Mononuclear cell (primary cell): Measurements from ENCODE around the gene LYRM1. TPM values are rescaled to one million over a fixed set of nuclear protein-coding genes. Genes with fewer than 3 reads are reported as not detected.
"Not testable (repeated sequence)": the region's sequence is repeated elsewhere in the genome, so short reads cannot be mapped to it uniquely, and the experiment has no call there.

ENCODE experiments used
- H3K27me3 ChIP-seq: 2 replicates; pipeline ENCODE4 v1.6.0; 2011; ENCODE audit warnings: low read length, control low read depth; ENCODE audit not compliant: insufficient read depth
- H3K4me1 ChIP-seq: 2 replicates; pipeline ENCODE4 v1.5.1; 2011; ENCODE audit warnings: mild to moderate bottlenecking, low read length, control low read depth; ENCODE audit not compliant: insufficient read depth
- H3K4me3 ChIP-seq: 2 replicates; pipeline ENCODE4 v1.5.1; 2011; ENCODE audit warnings: mild to moderate bottlenecking, low read length, moderate library complexity
- H3K9me3 ChIP-seq: 2 replicates; pipeline ENCODE4 v1.5.1; 2011; ENCODE audit warnings: low read depth, mild to moderate bottlenecking, control low read depth, low read length
- total RNA-seq: library from RNA; depleted of rRNA; stranded (reverse); fragments of >200 nt; gene quantifications from one replicate; pipeline ENCODE4 v1.2.3, GENCODE V29; 2012

The LYRM1 gene
- total RNA-seq, 1 donor, result 22.7 TPM

- not testable (repeated sequence) for H3K4me3 ChIP-seq, H3K9me3 ChIP-seq, H3K27me3 ChIP-seq, H3K4me1 ChIP-seq
These were observed 29.2 kb downstream of the LYRM1 start for GRCh38 chr16:20929676-20930364.

DNA sequence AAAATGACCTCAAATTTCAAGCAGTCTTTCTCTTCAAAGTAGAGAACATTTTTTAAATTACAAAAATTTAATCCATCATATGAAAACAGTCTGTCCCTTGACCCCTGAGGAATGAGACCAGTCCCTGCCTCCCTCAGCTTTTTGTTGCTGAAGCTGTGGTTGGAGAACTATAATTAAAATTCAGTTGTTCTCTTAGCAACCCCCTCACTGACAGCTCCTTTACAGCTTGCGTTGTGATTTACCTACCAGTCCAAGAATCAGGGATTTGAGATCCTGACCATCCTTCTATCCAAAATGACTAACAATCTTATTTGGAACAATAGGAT, 29.8 kb downstream of the LYRM1 start:
- no peaks in the 10 kb centered on the region for H3K4me1 ChIP-seq
- H3K4me3 ChIP-seq, result no peak overlapping the region
- no peaks in the 10 kb centered on the region for H3K27me3 ChIP-seq
- H3K9me3 ChIP-seq, result no peaks in the 10 kb centered on the region

GRCh38 chr16:20931066-20931600, 30.6 kb downstream of the LYRM1 start:
- no peaks in the 10 kb centered on the region for H3K9me3 ChIP-seq
- H3K4me1 ChIP-seq, result no peaks in the 10 kb centered on the region
- no peak overlapping the region for H3K4me3 ChIP-seq
- H3K27me3 ChIP-seq, result no peaks in the 10 kb centered on the region

DNA sequence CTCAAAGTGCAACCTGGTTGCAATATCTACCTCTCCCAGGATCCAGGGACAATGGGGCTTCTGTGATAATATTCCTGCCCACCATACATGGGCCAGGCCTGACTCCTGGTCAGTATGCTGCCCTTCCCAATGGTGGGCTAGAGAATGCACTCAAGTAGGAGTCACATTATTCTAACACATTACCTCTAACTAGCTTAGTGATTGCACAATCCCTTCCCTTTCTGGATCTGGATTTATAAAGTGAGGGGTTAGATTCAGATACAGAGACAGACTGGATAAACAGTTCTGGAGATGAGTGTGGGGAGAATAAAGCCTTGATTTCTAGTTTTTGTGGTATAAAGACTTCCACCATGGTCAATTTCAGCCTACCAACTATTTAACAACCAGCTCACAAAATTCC, 33.0 kb downstream of the LYRM1 start:
- Histone ChIP-seq H3K27me3 (no peaks in the 10 kb centered on the region), H3K4me3 (no peak overlapping the region), H3K9me3 (no peaks in the 10 kb centered on the region), H3K4me1 (no peaks in the 10 kb centered on the region)

- H3K4me3 ChIP-seq, result no peak overlapping the region
- H3K4me1 ChIP-seq, result peaks cover 12% of the 10 kb centered on the region
- H3K27me3 ChIP-seq, result no peaks in the 10 kb centered on the region
- no peaks in the 10 kb centered on the region for H3K9me3 ChIP-seq
These were observed 37.2 kb downstream of the LYRM1 start for GRCh38 chr16:20937736-20938135.

- Histone ChIP-seq H3K4me1 (peaks cover 12% of the 10 kb centered on the region), H3K9me3 (no peaks in the 10 kb centered on the region), H3K4me3 (no peak overlapping the region)
These were observed 37.9 kb downstream of the LYRM1 start for GRCh38 chr16:20938426-20938825.

DNA sequence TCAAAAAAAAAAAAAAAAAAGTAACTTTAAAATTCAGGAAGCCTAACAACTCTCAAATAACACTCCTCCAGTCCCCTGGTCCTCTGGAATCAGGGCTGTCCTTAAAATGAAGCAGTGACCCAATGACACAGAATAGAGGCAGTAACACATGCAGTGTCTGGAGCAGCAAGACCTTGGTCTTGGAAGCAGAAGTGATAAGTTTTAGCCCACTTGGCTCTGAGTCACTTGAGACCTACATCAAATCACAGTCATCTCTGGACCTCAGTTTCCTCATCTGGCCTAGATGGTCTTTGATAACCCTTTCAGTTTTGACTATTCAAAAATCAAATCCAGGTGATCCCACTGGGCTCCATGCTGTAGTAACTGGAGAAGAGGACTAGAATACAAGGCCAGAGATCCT, 39.0 kb downstream of the LYRM1 start:
- Histone ChIP-seq H3K27me3 (no peaks in the 10 kb centered on the region), H3K4me1 (peaks cover 12% of the 10 kb centered on the region), H3K4me3 (no peak overlapping the region), H3K9me3 (no peaks in the 10 kb centered on the region)

More at GRCh38 chr16:20938426-20938825, 37.9 kb downstream of the LYRM1 start:
- no peaks in the 10 kb centered on the region for H3K27me3 ChIP-seq

DNA sequence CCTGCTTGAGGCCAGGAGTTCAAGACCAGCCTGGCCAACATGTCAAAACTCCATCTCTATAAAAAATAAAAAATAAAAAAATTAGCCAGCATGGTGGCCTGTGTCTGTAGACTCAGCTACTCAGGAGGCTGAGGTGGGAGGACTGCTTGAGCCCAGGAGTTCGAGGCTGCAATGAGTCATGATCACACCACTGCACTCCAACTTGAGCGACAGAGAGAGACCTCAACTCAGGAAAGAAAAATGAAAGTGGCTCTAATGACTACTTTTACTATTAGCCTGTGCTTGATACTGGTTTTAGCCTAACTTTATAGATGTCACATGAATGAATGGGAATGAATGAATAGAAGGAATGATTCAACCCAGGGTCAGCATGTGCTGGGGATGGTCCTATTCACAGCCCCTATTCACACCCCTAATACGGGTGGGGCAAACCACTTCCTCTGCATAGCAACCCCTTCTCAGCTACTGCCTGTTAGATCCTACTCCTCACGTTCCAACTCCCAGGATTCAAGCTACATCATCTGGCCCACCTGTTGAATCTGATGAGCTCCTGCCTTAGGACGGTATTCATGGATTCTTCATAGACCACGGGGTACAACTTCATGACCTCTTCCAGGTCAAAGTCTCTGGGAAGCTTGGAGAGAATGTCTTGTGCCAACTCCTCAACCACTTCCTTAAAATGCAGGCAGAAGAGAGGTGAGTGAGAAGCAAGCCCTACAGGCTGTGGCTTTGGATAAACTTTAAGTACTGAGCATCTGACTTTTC, 40.5 kb downstream of the LYRM1 start:
- H3K9me3 ChIP-seq, result no peaks in the 10 kb centered on the region
- H3K4me3 ChIP-seq, result no peak overlapping the region
- peaks cover 12% of the 10 kb centered on the region for H3K4me1 ChIP-seq
- no peaks in the 10 kb centered on the region for H3K27me3 ChIP-seq

- H3K4me1 ChIP-seq, result peaks cover 12% of the 10 kb centered on the region
- no peaks in the 10 kb centered on the region for H3K9me3 ChIP-seq
- no peak overlapping the region for H3K4me3 ChIP-seq
- H3K27me3 ChIP-seq, result no peaks in the 10 kb centered on the region
These were observed 41.0 kb downstream of the LYRM1 start for GRCh38 chr16:20941636-20941926.

DNA sequence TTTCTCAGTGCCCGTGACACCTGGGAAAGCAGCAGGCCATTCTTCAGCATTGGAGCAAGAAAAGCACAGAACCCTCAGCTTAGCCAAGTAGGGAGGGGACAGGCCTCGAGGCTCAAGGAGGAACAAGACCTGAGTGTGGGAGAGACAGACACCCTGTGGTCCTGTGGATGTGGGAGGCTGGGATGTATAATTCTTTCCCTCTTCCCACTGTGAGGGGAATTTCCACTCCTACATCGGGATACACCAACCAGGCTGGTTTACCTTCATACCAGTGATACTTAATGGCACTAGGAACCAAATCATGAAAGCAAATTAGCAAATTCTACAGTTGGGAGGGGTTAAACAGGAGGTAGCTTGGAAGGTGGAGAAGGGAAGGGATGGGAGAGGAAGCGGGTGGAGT, 41.7 kb downstream of the LYRM1 start:
- Histone ChIP-seq H3K4me3 (no peak overlapping the region), H3K9me3 (no peaks in the 10 kb centered on the region), H3K27me3 (no peaks in the 10 kb centered on the region), H3K4me1 (peaks cover 12% of the 10 kb centered on the region)

DNA sequence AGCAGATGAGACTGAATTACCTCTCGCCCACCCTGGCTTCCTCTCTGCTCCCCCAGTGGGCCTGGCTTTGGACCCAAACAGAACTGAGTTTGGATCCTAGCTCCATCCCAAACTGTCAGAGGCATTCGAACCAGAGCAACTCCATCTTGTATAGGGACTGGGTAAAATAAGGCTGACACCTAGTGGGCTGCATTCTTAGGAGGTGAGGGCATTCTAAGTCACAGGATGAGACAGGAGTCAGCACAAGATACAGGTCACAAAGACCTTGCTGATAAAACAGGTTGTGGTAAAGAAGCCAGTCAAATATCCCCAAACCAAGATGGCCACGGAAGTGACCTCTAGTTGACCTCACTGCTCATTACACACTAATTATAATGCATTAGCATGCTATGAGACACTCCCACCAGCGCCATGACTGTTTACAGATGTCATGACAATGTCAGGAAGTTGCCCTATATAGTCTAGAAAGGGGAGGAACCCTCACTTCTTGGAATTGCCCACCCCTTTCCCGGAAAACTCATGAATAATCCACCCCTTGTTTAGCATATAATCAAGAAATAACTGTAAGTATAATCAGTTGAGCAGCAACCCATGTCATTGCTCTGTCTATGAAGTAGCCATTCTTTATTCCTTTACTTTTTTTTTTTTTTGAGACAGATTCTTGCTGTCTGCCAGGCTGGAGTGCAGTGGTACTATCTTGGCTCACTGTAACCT, 44.4 kb downstream of the LYRM1 start:
- Histone ChIP-seq H3K27me3 (no peaks in the 10 kb centered on the region), H3K4me3 (no peak overlapping the region), H3K4me1 (peaks cover 12% of the 10 kb centered on the region), H3K9me3 (no peaks in the 10 kb centered on the region)

DNA sequence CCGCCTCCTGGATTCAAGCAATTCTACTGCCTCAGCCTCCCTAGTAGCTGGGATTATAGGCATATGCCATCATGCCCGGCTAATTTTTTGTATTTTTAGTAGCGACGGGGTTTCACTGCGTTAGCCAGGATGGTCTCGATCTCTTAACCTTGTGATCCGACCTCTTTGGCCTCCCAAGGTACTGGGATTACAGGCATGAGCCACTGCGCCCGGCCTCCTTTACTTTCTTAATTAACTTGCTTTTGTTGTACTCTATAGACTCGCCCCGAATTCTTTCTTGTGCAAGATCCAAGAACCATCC, 45.0 kb downstream of the LYRM1 start:
- not testable (repeated sequence) for H3K27me3 ChIP-seq, H3K9me3 ChIP-seq, H3K4me3 ChIP-seq
- peaks cover 12% of the 10 kb centered on the region for H3K4me1 ChIP-seq

- H3K9me3 ChIP-seq, result no peaks in the 10 kb centered on the region
- peaks cover 8% of the 10 kb centered on the region for H3K4me1 ChIP-seq
- H3K4me3 ChIP-seq, result no peak overlapping the region
- H3K27me3 ChIP-seq, result no peaks in the 10 kb centered on the region
These were observed 45.6 kb downstream of the LYRM1 start for GRCh38 chr16:20946015-20946629.

DNA sequence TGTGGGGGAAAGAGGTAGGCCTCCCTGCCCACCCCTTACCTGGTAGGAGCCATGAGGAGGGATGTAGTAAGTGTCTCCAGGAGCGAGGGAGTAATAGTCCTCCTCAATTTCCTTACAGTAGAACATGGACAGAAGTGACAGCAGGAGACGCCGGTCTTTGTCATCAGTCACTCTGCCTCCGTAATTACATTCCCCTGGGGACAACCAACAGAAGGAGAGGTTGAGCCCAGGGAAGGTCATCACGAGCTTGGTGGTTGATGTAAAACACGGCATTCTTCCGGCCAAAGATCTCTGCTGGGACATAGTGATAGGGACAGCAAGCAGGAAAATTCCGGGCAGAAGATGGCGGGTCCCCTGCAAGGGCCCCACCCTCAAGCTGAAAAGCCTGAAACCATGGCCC, 47.9 kb downstream of the LYRM1 start:
- Histone ChIP-seq H3K9me3 (no peaks in the 10 kb centered on the region), H3K4me1 (no peaks in the 10 kb centered on the region), H3K4me3 (no peak overlapping the region), H3K27me3 (no peaks in the 10 kb centered on the region)

GRCh38 chr16:20949660-20950059, 49.1 kb downstream of the LYRM1 start:
- Histone ChIP-seq H3K27me3 (no peaks in the 10 kb centered on the region), H3K4me3 (no peak overlapping the region), H3K4me1 (no peaks in the 10 kb centered on the region), H3K9me3 (no peaks in the 10 kb centered on the region)
